Loucy (cell line): Measurements from ENCODE around the gene CDC42EP5.
"Not testable (repeated sequence)": the region's sequence is repeated elsewhere in the genome, so short reads cannot be mapped to it uniquely, and the experiment has no call there.

Experiments
- H2AFZ ChIP-seq: fragments of 200-600 bp; sonication (generic); 2 replicates; pipeline ENCODE4 v1.6.0; 2016; ENCODE audit warnings: antibody characterized with exemption, mild to moderate bottlenecking, low read length, moderate library complexity
- H3F3A ChIP-seq: fragments of 200-600 bp; 2 replicates; pipeline ENCODE4 v1.6.0; 2016; ENCODE audit warnings: antibody characterized with exemption, low read depth, mild to moderate bottlenecking
- H3K27me3 ChIP-seq: fragments of 200-600 bp; sonication (generic); 2 replicates; pipeline ENCODE4 v1.6.1; 2014; ENCODE audit warnings: low read length, mild to moderate bottlenecking; ENCODE audit not compliant: insufficient read depth, poor library complexity, severe bottlenecking
- H3K36me3 ChIP-seq: fragments of 200-600 bp; sonication (generic); 2 replicates; pipeline ENCODE4 v1.6.1; 2016; ENCODE audit warnings: low read length; ENCODE audit not compliant: insufficient read depth
- H3K4me1 ChIP-seq: fragments of 200-600 bp; sonication (generic); 2 replicates; pipeline ENCODE4 v1.5.1; 2014; ENCODE audit warnings: low read length, mild to moderate bottlenecking; ENCODE audit not compliant: insufficient read depth, poor library complexity, severe bottlenecking
- H3K4me2 ChIP-seq: fragments of 200-600 bp; sonication (generic); 2 replicates; pipeline ENCODE4 v1.6.0; 2014; ENCODE audit warnings: antibody characterized with exemption, low read length, low read depth, mild to moderate bottlenecking; ENCODE audit not compliant: poor library complexity, severe bottlenecking
- H3K4me3 ChIP-seq: fragments of 200-600 bp; sonication (generic); 2 replicates; pipeline ENCODE4 v1.5.1; 2014; ENCODE audit warnings: low read length, mild to moderate bottlenecking, mixed read lengths; ENCODE audit not compliant: poor library complexity, severe bottlenecking
- H3K79me2 ChIP-seq: fragments of 200-600 bp; sonication (generic); 2 replicates; pipeline ENCODE4 v1.6.1; 2014; ENCODE audit warnings: low read length; ENCODE audit not compliant: insufficient read depth
- H3K9ac ChIP-seq: fragments of 200-600 bp; sonication (generic); 2 replicates; pipeline ENCODE4 v1.6.0; 2014; ENCODE audit warnings: mild to moderate bottlenecking, low read depth, low read length, moderate library complexity; ENCODE audit not compliant: poor library complexity, severe bottlenecking
- H3K9me2 ChIP-seq: fragments of 200-600 bp; sonication (generic); replicated peaks from 2 replicates; pipeline ENCODE4 v1.6.1; 2016; ENCODE audit warnings: low read depth, low read length, mixed read lengths
- H3K9me3 ChIP-seq: fragments of 200-600 bp; sonication (generic); 2 replicates; pipeline ENCODE4 v1.6.1; 2014; ENCODE audit warnings: mild to moderate bottlenecking, antibody characterized with exemption, low read length, low read depth; ENCODE audit not compliant: insufficient read depth
- H4K20me1 ChIP-seq: fragments of 200-600 bp; sonication (generic); 2 replicates; pipeline ENCODE4 v1.6.0; 2014; ENCODE audit warnings: antibody characterized with exemption, low read length, mild to moderate bottlenecking; ENCODE audit not compliant: insufficient read depth, poor library complexity, severe bottlenecking
- EZH2phosphoT487 ChIP-seq: fragments of 200-600 bp; IDR thresholded peaks from 2 replicates; pipeline ENCODE4 v1.6.1; 2018; ENCODE audit warnings: antibody characterized with exemption, mild to moderate bottlenecking, moderate library complexity, borderline replicate concordance
- TF ChIP-seq, protein P1 (sequence below): fragments of 200-600 bp; sonication (generic); conservative IDR thresholded peaks from 2 replicates; pipeline ENCODE4 v1.5.1; 2014; ENCODE audit warnings: mild to moderate bottlenecking, antibody characterized with exemption, low read length

Gene CDC42EP5

GRCh38 chr19:54469496-54469934, 3.6 kb downstream of the CDC42EP5 start:
- peaks cover under 1% of the 10 kb centered on the region for H3K4me1 ChIP-seq
- no peaks in the 10 kb centered on the region for H3K36me3 ChIP-seq
- no peak overlapping the region for H2AFZ ChIP-seq
- H3K9ac ChIP-seq: no peak overlapping the region
- H3K79me2 ChIP-seq: no peaks in the 10 kb centered on the region
- H3K9me2 ChIP-seq: no peaks in the 10 kb centered on the region
- no peak overlapping the region for H3K4me2 ChIP-seq
- TF ChIP-seq EZH2phosphoT487: no peak
- TF ChIP-seq, protein P1, sequence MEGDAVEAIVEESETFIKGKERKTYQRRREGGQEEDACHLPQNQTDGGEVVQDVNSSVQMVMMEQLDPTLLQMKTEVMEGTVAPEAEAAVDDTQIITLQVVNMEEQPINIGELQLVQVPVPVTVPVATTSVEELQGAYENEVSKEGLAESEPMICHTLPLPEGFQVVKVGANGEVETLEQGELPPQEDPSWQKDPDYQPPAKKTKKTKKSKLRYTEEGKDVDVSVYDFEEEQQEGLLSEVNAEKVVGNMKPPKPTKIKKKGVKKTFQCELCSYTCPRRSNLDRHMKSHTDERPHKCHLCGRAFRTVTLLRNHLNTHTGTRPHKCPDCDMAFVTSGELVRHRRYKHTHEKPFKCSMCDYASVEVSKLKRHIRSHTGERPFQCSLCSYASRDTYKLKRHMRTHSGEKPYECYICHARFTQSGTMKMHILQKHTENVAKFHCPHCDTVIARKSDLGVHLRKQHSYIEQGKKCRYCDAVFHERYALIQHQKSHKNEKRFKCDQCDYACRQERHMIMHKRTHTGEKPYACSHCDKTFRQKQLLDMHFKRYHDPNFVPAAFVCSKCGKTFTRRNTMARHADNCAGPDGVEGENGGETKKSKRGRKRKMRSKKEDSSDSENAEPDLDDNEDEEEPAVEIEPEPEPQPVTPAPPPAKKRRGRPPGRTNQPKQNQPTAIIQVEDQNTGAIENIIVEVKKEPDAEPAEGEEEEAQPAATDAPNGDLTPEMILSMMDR: no peak
- H4K20me1 ChIP-seq: no peaks in the 10 kb centered on the region
- H3K4me3 ChIP-seq: no peak overlapping the region
- no peaks in the 10 kb centered on the region for H3K9me3 ChIP-seq
- H3K27me3 ChIP-seq: no peaks in the 10 kb centered on the region
- H3F3A ChIP-seq: no peaks in the 10 kb centered on the region

DNA sequence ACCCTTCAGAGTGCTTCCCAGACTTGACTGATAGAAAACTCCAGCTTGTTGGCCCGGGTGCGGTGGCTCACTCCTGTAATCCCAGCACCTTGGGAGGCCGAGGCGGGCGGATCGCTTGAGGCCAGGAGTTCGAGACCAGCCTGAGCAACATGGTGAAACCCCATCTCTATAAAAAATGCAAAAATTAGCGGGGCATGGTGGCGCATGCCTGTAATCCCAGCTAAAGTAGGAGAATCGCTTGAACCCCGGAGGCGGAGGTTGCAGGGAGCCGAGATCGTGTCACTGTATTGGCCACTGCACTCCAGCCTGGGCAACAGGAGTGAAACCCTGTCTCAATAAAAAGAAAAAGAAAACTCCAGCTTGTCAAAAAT, 7.0 kb downstream of the CDC42EP5 start:
- H3K9me2 ChIP-seq, H3K36me3 ChIP-seq, H3K27me3 ChIP-seq, H4K20me1 ChIP-seq, H3K4me3 ChIP-seq, H3K4me1 ChIP-seq, H3F3A ChIP-seq, H3K9ac ChIP-seq, H3K9me3 ChIP-seq, H3K79me2 ChIP-seq, H3K4me2 ChIP-seq, H2AFZ ChIP-seq: not testable (repeated sequence)

GRCh38 chr19:54465426-54466109, 7.5 kb downstream of the CDC42EP5 start:
- Histone ChIP-seq H2AFZ (no peak overlapping the region), H3F3A (peaks cover 5% of the 10 kb centered on the region; the same call in 1 of the 2 replicates), H3K9me2 (no peaks in the 10 kb centered on the region), H3K27me3 (no peaks in the 10 kb centered on the region), H3K4me2 (no peak overlapping the region), H3K36me3 (peaks cover 9% of the 10 kb centered on the region; the same call in 1 of the 2 replicates), H3K4me1 (peaks cover 8% of the 10 kb centered on the region), H3K9ac (no peak overlapping the region), H4K20me1 (peaks cover 5% of the 10 kb centered on the region), H3K9me3 (no peaks in the 10 kb centered on the region), H3K79me2 (no peaks in the 10 kb centered on the region), H3K4me3 (no peak overlapping the region)
- no peak for TF ChIP-seq EZH2phosphoT487
- TF ChIP-seq, protein P1: no peak
